ENCODE data around the gene CADM3.

CADM3 gene

GRCh38 chr1:159163614-159164228, 7.7 kb upstream of the CADM3 start:
- Mint-ChIP-seq H3K4me1 (peaks cover 15% of the 10 kb centered on the region), H3K27ac (no peak overlapping the region), H3K9me3 (no peaks in the 10 kb centered on the region), H3K36me3 (peaks cover 6% of the 10 kb centered on the region), H3K4me3 (no peak overlapping the region), H3K27me3 (no peaks in the 10 kb centered on the region)
- ATAC-seq: no peak

- peaks cover 28% of the 10 kb centered on the region for H3K27me3 Mint-ChIP-seq
These were observed 3.4 kb upstream of the CADM3 start for GRCh38 chr1:159168043-159168442.

GRCh38 chr1:159170639-159171038, 776 bp upstream of the CADM3 start:
- Mint-ChIP-seq H3K36me3 (no peaks in the 10 kb centered on the region), H3K27me3 (peaks cover 37% of the 10 kb centered on the region), H3K4me3 (peak overlapping the region; percentile 25), H3K27ac (no peak overlapping the region), H3K9me3 (no peaks in the 10 kb centered on the region), H3K4me1 (peaks cover 26% of the 10 kb centered on the region)
- ATAC-seq: no peak

More at GRCh38 chr1:159168043-159168442, 3.4 kb upstream of the CADM3 start:
- Mint-ChIP-seq H3K9me3 (no peaks in the 10 kb centered on the region), H3K4me3 (no peak overlapping the region), H3K36me3 (peaks cover 6% of the 10 kb centered on the region), H3K4me1 (peaks cover 19% of the 10 kb centered on the region), H3K27ac (no peak overlapping the region)
- no peak for ATAC-seq

GRCh38 chr1:159171688-159172501, 480 bp downstream of the CADM3 start:
- no peaks in the 10 kb centered on the region for H3K9me3 Mint-ChIP-seq
- H3K4me3 Mint-ChIP-seq: peak overlapping the region; percentile 69
- H3K4me1 Mint-ChIP-seq: peaks cover 26% of the 10 kb centered on the region
- peak; percentile 60 for ATAC-seq
- H3K27me3 Mint-ChIP-seq: peaks cover 37% of the 10 kb centered on the region
- no peaks in the 10 kb centered on the region for H3K36me3 Mint-ChIP-seq
- no peak overlapping the region for H3K27ac Mint-ChIP-seq

DNA sequence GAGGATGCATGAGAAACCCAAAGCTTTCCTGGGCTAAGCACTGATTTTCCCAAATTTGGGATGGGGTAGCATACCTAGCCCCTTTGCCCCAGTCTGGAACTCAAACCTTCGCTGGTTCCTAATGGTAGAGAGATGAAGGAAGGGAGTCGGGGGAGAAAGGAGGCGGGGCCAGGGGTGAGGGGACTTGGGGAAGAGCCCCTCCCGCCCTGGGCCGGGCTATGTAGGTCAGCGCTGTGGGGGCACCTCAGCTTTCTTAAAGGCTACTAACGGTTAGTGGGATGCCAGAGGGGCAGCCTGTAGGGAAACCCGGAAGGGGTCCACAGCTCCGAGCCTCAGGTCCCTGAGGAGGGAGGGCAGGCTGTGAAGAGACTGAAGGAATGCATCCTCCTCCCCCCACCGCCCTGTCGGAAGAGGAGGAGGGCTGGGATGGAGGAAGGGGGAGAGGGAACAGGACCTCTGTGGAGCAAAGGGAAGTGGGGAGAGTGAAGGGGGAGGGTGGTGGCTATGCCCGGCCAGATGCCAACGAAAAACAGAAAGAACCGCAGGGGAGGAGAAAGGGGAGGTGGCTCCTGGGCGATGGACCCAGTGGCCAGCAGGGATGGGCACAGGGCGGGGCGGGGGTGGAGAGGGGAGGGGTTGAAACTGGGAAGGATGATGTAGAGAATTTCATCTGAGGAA, 1.3 kb downstream of the CADM3 start:
- peak; percentile 20 for ATAC-seq
- H3K36me3 Mint-ChIP-seq: no peaks in the 10 kb centered on the region
- peaks cover 37% of the 10 kb centered on the region for H3K27me3 Mint-ChIP-seq
- H3K27ac Mint-ChIP-seq: no peak overlapping the region
- H3K4me3 Mint-ChIP-seq: peak overlapping the region; percentile 45
- peaks cover 26% of the 10 kb centered on the region for H3K4me1 Mint-ChIP-seq
- no peaks in the 10 kb centered on the region for H3K9me3 Mint-ChIP-seq

GRCh38 chr1:159173320-159173719, 1.9 kb downstream of the CADM3 start:
- no peaks in the 10 kb centered on the region for H3K9me3 Mint-ChIP-seq
- no peaks in the 10 kb centered on the region for H3K36me3 Mint-ChIP-seq
- H3K27ac Mint-ChIP-seq: no peak overlapping the region
- peak; percentile 20 for ATAC-seq
- H3K4me3 Mint-ChIP-seq: no peak overlapping the region
- H3K4me1 Mint-ChIP-seq: peaks cover 26% of the 10 kb centered on the region
- peaks cover 37% of the 10 kb centered on the region for H3K27me3 Mint-ChIP-seq

GRCh38 chr1:159175571-159175970, 4.2 kb downstream of the CADM3 start:
- peaks cover 31% of the 10 kb centered on the region for H3K27me3 Mint-ChIP-seq
- H3K9me3 Mint-ChIP-seq: no peaks in the 10 kb centered on the region
- no peak for ATAC-seq
- no peak overlapping the region for H3K4me3 Mint-ChIP-seq
- peaks cover 25% of the 10 kb centered on the region for H3K4me1 Mint-ChIP-seq
- no peak overlapping the region for H3K27ac Mint-ChIP-seq
- H3K36me3 Mint-ChIP-seq: no peaks in the 10 kb centered on the region

DNA sequence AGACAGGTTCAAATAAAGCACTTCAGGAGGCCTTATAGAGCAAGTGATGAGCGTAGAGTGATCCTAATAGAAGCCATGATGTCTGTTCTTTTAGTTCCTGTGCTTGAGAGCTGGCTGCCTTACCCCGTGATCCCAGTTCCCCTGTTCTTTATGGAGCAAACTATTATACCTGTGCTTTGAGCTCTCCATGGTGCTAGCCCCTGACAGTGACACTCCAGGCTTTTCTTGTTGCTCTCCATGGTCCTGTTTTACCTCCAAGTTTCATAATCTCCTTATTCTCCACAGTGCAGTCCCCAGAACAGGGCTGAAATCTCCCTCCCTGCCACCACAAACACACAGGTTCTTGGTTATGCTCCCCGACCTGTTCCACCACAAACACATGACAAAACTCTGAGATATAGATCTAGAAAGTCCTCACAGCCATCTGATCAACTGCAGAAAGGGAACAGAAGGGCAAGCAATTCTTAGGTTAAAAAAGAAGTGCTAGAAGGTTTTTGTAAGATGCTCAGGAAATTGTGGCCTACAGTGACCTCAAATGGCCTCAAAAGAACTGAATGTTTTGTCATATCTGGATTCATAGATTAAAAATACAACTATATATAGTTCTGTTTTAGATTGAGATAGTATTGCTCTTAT, 6.0 kb downstream of the CADM3 start:
- Mint-ChIP-seq H3K4me1 (peaks cover 13% of the 10 kb centered on the region), H3K27ac (no peak overlapping the region), H3K9me3 (no peaks in the 10 kb centered on the region), H3K27me3 (peaks cover 16% of the 10 kb centered on the region), H3K36me3 (no peaks in the 10 kb centered on the region), H3K4me3 (no peak overlapping the region)
- no peak for ATAC-seq

DNA sequence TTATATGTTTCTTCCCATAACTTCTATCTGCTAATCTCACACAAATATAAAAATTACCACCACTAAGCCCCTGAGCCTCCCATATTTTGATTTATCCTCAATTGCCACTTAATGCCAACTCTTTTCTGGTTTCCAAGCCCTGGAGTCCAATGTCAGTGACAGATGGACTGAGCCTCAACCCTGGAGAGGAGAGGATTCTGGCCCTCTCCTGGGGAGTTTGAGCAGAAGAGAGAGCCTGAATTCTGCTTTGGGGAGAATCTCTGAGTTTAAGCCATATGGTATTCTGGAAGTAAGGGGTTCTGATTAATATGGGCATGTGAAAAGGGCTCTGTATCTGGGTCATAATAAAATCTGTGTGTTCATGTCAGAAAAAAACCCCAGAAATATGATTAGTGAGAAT, 8.5 kb downstream of the CADM3 start:
- ATAC-seq: no peak
- Mint-ChIP-seq H3K4me3 (no peak overlapping the region), H3K27me3 (no peaks in the 10 kb centered on the region), H3K27ac (no peak overlapping the region), H3K36me3 (no peaks in the 10 kb centered on the region), H3K4me1 (no peaks in the 10 kb centered on the region), H3K9me3 (no peaks in the 10 kb centered on the region)

GRCh38 chr1:159180516-159180915, 9.1 kb downstream of the CADM3 start:
- Mint-ChIP-seq H3K27me3 (no peaks in the 10 kb centered on the region), H3K27ac (no peak overlapping the region), H3K4me1 (peaks cover under 1% of the 10 kb centered on the region)

GRCh38 chr1:159181328-159182024, 10.1 kb downstream of the CADM3 start:
- Mint-ChIP-seq H3K4me1 (peaks cover 10% of the 10 kb centered on the region), H3K4me3 (no peak overlapping the region), H3K27me3 (no peaks in the 10 kb centered on the region), H3K36me3 (no peaks in the 10 kb centered on the region), H3K27ac (no peak overlapping the region), H3K9me3 (no peaks in the 10 kb centered on the region)
- ATAC-seq: no peak

More at GRCh38 chr1:159180516-159180915, 9.1 kb downstream of the CADM3 start:
- H3K9me3 Mint-ChIP-seq: no peaks in the 10 kb centered on the region
- no peak for ATAC-seq
- H3K4me3 Mint-ChIP-seq: no peak overlapping the region
- H3K36me3 Mint-ChIP-seq: no peaks in the 10 kb centered on the region

DNA sequence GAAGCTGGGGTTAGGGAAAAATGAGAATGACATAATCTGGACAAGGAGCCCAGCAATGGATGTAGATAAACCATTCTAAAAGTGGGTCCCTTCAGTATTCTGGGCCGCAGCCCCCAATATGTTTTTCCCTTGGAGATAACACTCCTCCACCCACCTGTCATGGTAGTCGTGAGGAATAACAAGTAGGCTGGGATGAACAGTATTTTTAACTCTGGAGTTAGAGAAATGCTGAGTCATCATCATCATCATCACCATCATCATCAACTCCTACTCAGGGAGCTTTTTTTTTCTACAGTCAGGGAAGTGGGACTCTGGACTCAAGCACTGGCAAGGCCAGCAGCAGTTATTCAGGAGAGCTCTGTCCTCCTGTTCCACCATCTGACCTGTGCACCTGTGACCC, 12.8 kb downstream of the CADM3 start:
- no peaks in the 10 kb centered on the region for H3K27me3 Mint-ChIP-seq
- ATAC-seq: no peak
- H3K4me1 Mint-ChIP-seq: peaks cover 33% of the 10 kb centered on the region
- H3K4me3 Mint-ChIP-seq: no peak overlapping the region
- H3K9me3 Mint-ChIP-seq: no peaks in the 10 kb centered on the region
- no peaks in the 10 kb centered on the region for H3K36me3 Mint-ChIP-seq
- H3K27ac Mint-ChIP-seq: no peak overlapping the region

DNA sequence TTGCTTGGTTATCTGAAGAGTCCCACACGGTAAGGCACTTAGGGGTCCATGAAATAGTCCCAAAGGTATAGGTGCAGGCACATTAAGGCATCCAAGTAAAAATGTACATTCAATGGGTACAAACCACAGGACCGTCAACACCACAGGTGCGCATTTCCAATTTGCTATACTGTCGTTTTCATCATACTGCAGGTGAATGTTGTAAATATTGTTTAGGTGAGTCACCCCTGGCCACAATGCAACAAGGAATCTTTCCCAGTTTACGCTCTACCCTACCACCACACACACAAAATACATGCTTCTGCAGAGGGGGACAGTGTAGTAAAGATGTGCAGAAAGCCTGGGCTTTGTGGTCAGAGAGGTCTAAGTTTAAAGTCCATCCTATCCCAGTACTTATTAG, 13.7 kb downstream of the CADM3 start:
- Mint-ChIP-seq H3K27me3 (no peaks in the 10 kb centered on the region), H3K4me1 (peaks cover 41% of the 10 kb centered on the region), H3K27ac (no peak overlapping the region), H3K4me3 (no peak overlapping the region), H3K9me3 (no peaks in the 10 kb centered on the region), H3K36me3 (no peaks in the 10 kb centered on the region)
- no peak for ATAC-seq

- H3K36me3 Mint-ChIP-seq: no peaks in the 10 kb centered on the region
- no peak for ATAC-seq
- H3K27ac Mint-ChIP-seq: no peak overlapping the region
- no peak overlapping the region for H3K4me3 Mint-ChIP-seq
- no peaks in the 10 kb centered on the region for H3K9me3 Mint-ChIP-seq
- no peaks in the 10 kb centered on the region for H3K27me3 Mint-ChIP-seq
- peaks cover 41% of the 10 kb centered on the region for H3K4me1 Mint-ChIP-seq
These were observed 15.6 kb downstream of the CADM3 start for GRCh38 chr1:159187033-159187432.

Data from stimulated activated memory B cell treated with anti-CD40 and anti-IgM and Interleukin-4, amounts not matched to agents 10 μg/mL and 1 μg/mL and 100 μg/mL, for 72 hours (primary cell).